GM13977 (cell line): ENCODE measurements around the gene OCRL.

ENCODE experiments used
- DNase-seq: peaks from one replicate; pipeline ENCODE4 v3.0.0; 2012; ENCODE audit warnings: low spot score
- in situ Hi-C: fragments of 300-500 bp; cut with MboI; formaldehyde crosslinking; loops from one replicate; pipeline ENCODE4 v1.12.0; 2022; ENCODE audit warnings: low sequenced_read_pairs, low pct_unique_long_range_greater_than_20kb, mixed read lengths, inconsistent platforms; ENCODE audit not compliant: unreplicated experiment
- TF ChIP-seq, protein P1 (sequence below): IDR thresholded peaks from 2 replicates; pipeline ENCODE4 v1.5.1; 2012; ENCODE audit warnings: mild to moderate bottlenecking, control low read depth; ENCODE audit not compliant: insufficient read depth; ENCODE audit errors: extremely low read depth, missing control alignments

Gene OCRL

GRCh38 chrX:129522184-129523078 lies 17.6 kb upstream of the OCRL start:
- TF ChIP-seq, protein P1, sequence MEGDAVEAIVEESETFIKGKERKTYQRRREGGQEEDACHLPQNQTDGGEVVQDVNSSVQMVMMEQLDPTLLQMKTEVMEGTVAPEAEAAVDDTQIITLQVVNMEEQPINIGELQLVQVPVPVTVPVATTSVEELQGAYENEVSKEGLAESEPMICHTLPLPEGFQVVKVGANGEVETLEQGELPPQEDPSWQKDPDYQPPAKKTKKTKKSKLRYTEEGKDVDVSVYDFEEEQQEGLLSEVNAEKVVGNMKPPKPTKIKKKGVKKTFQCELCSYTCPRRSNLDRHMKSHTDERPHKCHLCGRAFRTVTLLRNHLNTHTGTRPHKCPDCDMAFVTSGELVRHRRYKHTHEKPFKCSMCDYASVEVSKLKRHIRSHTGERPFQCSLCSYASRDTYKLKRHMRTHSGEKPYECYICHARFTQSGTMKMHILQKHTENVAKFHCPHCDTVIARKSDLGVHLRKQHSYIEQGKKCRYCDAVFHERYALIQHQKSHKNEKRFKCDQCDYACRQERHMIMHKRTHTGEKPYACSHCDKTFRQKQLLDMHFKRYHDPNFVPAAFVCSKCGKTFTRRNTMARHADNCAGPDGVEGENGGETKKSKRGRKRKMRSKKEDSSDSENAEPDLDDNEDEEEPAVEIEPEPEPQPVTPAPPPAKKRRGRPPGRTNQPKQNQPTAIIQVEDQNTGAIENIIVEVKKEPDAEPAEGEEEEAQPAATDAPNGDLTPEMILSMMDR, result no peak
- in situ Hi-C loops, result no loop called here
- DNase-seq, result peak; percentile 38

GRCh38 chrX:129523079-129523911 lies 16.8 kb upstream of the OCRL start, which contains the start of gene SMARCA1:
Gene SMARCA1, minus strand, starts transcription at chrX:129523490. Its CDS starts 120 bp downstream, at chrX:129523370.
- in situ Hi-C loops, result no loop called here
- DNase-seq, result no peak
- TF ChIP-seq, protein P1, result no peak

DNA sequence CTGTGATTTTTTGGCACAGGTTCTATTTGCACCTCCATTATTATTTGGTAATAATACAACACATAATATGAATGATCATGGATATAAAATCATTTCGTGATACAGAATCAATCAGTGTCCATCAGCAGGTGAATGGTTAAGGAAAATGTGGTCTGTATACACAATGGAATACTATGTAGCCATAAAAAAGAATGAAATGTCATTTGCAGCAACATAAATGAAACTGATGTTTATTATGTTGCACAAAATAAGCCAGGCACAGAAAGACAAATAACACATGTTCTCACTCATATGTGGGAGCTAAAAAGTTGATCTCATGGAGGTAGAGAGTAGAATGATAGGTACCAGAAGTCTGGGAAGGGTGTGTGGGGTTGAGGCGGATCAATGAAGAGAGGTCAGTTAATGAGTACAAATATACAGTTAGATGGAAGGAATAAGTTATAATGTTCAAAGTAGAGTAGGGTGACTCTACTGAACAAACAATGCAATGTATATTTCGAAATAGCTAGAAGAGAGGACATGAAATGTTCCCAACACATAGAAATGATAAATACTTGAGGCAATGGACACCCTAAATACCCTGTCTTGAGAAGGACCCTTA lies 15.7 kb upstream of the OCRL start:
- no peak for DNase-seq
- TF ChIP-seq, protein P1, result no peak
- in situ Hi-C loops, result no loop called here

DNA sequence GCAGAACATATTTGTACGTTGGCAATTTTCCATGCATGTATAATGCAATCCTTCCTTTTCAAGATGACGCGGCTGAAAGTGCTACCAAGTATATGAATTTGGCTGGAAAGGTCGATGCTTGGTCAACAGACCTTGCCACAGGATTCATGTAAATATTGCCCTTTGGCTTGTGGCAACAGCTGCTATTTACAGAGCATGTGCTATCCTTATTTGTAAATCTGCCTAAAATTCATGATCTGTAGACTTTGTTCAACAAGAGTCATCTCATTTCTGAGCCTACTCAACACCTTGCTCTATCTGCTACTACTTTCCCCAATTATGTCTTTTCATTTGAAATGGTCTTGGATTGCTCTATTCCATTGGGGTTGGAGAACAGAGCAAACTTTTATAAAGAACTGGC lies 14.9 kb upstream of the OCRL start:
- TF ChIP-seq, protein P1, result no peak
- in situ Hi-C loops, result no loop called here
- no peak for DNase-seq

- DNase-seq, result no peak
- in situ Hi-C loops, result no loop called here
- TF ChIP-seq, protein P1, result no peak
Measured at GRCh38 chrX:129525896-129526295, 14.2 kb upstream of the OCRL start.

- in situ Hi-C loops, result no loop called here
- no peak for DNase-seq
- TF ChIP-seq, protein P1, result no peak
Measured at GRCh38 chrX:129529685-129530281, 10.3 kb upstream of the OCRL start.
